ENCODE measurements around the gene RBM39.

GRCh38 chr20:35731469-35731788, 10.6 kb downstream of the RBM39 start:
- TF ChIP-seq FOXK2 (IDR thresholded peaks at IDR 0.05) (no peak), SUZ12 (IDR thresholded peaks at IDR 0.05) (no peak), NFRKB (IDR thresholded peaks at IDR 0.05) (no peak), BHLHE40 (IDR thresholded peaks at IDR 0.05; ENCODE audit: borderline replicate concordance) (no peak), CTBP1 (IDR thresholded peaks at IDR 0.05; ENCODE audit: borderline replicate concordance) (no peak), SP1 (IDR thresholded peaks at IDR 0.05) (no peak), LEF1 (IDR thresholded peaks at IDR 0.05; ENCODE audit: borderline replicate concordance) (no peak), FOXM1 (IDR thresholded peaks at IDR 0.05; ENCODE audit: borderline replicate concordance) (no peak), PKNOX1 (IDR thresholded peaks at IDR 0.05) (no peak), ARNT (IDR thresholded peaks at IDR 0.05) (no peak)
